HG02870 (cell line): ENCODE measurements around the gene NR1D1.
A peak's percentile ranks its signal among the peaks of the same experiment; 100 is the strongest.

ENCODE experiments used
- ATAC-seq: cut with Tn5 transposase; IDR thresholded peaks from one replicate; pipeline ENCODE4 v1.9.1; 2021; ENCODE audit warnings: mild to moderate bottlenecking, moderate library complexity; ENCODE audit not compliant: unreplicated experiment

The NR1D1 gene

DNA sequence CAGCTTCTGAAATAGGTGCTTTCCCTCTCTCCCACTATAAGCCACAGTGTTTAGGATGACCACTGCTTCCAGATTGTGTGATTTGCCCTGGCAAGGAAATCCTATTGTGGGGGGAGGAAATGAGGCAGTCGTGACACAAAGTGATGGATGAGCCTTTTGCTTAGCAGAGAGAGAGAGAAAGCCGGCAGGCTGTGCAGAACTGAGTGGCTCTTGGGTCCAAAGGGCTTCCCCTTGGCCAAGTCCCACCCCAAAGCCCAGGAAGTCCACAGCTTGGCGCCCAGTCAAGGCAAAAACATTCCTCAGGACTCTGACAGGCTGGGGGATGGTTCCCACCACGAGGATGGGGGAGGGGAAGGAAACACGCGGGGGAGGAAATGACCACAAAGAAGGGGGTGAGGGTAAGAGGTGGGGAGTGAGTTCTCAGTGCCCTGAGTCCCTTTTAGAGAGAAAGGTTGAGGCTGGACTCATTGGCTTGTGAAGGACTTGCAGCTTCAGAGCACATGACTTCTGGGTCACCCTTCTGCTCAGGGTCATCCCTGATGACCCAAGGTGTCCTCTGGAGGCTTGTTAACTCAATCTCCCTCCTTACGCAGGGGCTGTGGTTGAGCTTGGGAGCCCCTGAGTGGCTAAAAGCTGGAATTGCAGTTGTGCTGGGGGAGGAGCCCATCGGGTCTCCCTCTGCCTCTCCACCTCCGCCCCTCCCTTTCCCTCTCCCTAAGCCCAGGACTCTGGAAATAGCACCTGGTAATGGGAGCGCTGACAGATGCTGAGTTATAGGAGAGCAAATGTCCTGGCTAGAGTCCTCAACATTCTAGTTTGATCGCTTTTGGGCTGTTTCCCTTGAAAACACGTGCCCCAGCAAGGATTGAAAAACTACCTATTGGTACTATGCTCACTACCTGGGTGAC is 11.1 kb upstream of the NR1D1 start:
- ATAC-seq, result peak; percentile 46

DNA sequence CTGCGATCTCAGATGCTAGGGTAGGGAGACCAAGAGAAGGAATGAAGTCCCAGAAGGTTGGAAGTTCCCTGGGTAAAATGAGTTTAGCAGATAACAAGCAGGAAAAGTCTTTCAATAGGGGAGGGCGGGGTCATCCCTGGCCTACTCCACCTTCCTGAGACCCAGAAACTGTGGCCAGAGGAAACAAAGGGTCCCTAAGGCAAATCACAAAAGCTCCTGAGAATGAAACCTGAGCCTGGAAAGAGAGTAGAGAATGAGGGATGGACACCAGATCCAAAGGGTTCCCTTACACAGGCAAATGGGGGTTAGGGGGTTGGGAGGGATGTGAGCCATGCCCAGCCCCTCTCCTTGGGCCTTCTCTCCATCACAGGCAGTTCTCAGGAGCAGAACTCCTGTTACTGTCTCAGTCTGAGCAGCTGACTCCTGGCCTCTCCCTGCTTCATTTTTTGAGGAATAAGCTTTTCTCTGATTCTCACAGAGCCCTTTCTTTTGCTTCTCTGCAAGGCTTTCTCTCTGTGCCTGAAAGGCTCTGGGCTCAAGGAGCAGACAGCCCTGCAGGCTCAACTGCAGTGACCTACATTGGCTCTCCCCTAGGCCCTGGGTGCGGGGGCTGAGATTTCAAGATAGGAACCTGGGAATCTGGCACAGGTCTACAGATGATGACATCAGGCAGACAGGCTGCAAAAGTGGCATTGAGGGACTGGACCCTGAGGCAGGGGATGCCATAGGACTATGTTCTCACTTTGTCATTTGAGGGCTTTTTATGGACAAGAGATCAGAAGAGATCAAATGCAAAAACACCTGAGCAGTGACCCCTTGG is 9.8 kb upstream of the NR1D1 start:
- ATAC-seq, result no peak

DNA sequence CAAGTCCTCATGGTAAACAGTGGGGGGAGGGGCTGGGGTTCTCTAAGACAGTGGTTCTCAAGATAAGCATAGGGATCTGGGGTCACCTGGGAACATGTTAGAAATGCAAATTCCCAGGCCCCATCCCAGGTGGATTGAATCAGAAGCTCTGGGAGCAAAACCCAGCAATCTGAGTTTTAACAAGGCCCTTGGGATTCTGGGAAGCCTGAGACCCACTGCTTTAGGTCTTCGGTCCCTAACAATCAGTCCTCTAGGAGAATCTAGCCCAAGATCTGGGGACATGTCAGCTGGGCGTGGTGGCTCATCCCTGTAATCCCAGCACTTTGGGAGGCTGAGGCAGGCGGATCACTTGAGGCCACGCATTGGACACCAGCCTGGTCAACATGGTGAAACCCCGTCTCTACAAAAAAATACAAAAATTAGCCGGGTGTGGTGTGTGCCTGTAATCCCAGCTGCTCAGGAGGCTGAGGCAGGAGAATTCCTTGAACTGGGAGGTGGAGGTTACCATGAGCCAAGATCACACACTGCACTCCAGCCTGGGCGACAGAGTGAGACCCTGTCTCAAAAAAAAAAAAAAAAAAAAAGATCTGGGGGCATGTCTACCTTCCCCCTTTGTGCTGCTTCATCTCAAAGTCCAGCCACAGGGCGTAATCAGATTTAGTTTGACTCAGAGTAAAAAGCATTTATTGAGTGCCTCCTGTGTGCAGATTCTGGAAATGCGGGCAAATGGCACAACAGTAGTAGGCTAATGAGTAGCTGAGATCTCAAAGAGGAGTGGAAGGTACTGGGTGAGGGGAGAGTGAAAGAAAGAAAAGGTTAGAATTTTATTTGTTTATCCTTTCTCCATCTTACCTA is 8.8 kb upstream of the NR1D1 start:
- no peak for ATAC-seq

- ATAC-seq, result no peak
Measured at GRCh38 chr17:40107522-40108174, 7.3 kb upstream of the NR1D1 start.

GRCh38 chr17:40106760-40107521 is 6.6 kb upstream of the NR1D1 start:
- no peak for ATAC-seq

GRCh38 chr17:40105861-40106759 is 5.7 kb upstream of the NR1D1 start:
- ATAC-seq, result no peak

GRCh38 chr17:40104594-40105486 is 4.5 kb upstream of the NR1D1 start:
- ATAC-seq, result no peak

DNA sequence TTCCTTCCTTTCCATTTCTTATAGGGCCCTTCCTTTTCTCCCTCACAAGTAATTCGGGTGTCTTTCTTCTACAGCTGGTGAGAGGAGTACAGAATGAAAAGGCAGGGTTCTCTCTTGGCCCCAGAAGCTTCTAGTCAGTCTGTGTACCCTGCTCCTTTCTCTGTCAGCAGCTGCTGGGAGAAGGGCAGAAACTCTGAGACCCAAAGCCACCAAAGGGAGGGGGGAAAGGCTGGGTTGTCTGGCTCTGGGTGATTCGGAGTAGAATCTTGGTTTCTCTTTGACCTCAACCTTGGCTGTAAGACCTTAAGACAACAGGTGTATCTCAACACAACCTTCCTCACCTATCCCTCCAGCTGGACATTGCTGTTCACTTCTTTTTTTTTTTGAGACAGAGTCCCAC is 3.3 kb upstream of the NR1D1 start:
- ATAC-seq, result no peak

GRCh38 chr17:40103071-40103661 is 2.8 kb upstream of the NR1D1 start:
- no peak for ATAC-seq

DNA sequence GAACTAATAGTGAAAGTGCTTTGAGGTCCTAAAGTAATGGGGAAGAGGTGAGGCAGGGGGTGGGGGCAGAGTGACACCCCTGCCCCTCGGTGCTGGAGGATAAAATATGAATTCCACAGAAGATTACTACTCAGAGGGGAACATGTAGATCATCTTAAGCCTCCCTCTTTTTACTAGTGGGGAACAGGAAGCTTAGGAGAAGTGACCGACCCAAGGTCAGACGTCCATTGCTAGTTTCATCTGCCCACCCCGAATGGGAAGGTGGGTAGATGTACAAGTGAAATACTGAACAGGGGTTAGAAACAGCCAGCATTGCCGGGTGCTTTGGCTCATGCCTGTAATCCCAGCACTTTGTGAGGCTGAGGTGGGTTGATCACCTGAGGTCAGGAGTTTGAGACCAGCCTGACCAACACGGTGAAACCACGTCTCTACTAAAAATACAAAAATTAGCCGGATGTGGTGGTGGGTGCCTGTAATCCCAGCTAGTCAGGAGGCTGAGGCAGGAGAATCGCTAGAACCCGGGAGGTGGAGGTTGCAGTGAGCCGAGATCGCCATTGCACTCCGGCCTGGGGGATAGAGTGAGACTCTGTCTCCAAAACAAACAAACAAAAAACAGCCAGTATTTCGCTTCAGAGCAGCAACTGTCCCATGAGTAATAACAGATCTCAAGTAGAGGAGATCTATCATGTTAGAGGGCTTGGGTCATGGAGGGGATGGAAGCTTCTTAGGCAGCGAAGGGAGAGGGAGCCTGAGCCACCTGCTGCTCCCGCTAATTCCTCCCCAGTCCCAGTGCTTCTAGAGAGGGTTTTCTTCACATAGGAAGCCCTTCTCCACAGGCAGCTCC is 1.2 kb upstream of the NR1D1 start:
- no peak for ATAC-seq

- no peak for ATAC-seq
Measured at GRCh38 chr17:40100669-40101366, 429 bp upstream of the NR1D1 start.

DNA sequence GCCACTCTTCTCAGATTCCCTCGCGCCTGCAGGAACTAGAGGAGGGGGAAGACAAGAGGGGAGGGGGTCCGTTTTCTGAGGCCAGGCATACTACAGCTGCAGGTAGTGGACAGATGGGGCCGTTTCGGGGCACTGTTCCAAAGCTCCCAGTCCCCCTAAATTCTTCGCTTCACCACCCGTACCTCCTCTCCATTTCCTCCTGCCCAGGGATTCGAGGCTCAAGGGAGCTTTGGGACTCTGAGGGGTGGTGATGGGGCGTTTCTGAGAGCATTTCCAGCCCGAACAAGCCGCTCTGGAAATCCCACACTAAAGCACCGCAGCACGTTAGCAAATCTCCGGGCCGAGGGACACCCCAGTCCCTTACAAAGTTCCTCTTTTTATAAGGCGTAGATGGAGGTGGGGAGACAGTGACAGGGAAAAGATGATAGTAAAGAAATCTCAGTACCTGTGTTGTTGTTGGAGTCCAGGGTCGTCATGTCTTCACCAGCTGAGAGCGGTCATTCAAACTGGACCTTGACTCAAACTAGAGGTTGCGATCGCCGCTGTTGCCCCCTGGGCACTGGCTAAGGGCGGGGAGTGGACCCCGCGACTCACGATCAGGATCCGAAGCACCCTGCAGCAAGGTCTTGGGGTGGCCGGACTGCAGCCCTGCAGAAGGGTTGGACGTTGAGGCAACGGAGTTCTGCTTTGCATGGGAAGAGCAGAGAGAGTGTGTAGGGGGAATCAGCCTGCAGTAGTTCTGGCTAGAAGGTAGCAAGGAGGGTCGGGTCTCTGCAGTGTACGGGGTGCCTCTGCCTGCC is 570 bp downstream of the NR1D1 start:
- no peak for ATAC-seq

DNA sequence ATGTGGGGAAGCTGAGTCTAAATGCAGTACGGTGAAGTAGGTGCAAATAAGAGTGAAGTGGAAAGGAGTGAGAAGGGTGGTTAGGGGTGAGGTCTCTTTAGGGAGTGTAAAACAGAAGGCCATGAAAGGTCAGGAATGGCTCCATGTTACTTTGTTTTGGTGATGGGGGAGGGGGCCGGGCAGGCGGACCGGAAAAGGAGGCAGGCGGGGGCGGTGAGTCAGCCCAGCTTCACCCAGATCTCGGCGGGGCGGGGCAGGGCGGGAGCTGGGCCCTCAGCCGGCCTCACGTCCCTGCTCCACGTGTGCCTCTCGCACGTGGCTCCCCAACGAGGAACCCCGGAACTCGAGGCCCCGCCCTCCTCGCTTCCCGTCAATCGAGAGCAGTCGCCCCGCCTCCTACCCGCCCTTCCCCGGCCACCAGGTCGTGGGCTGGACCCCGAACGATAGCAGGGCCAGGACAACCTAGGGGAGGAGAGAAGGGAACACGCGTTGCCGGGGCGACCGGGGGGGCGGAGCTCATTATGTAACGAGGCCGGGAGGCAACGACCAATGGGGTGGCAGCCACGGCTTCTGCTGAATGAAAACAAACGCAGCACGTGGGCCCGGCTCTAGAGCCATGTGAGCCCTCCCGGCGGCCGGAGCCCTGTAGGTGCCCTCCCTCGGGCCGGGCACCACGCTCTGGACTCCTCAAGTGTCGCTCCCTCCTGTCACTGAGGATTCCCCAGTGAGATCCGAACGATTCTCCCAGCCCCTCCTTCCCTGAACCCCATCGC is 1.4 kb downstream of the NR1D1 start:
- ATAC-seq, result peak; percentile 36
